Measurements from ENCODE around the gene GPR152.
"Not testable (repeated sequence)": the region's sequence is repeated elsewhere in the genome, so short reads cannot be mapped to it uniquely, and the experiment has no call there.

Gene GPR152

DNA sequence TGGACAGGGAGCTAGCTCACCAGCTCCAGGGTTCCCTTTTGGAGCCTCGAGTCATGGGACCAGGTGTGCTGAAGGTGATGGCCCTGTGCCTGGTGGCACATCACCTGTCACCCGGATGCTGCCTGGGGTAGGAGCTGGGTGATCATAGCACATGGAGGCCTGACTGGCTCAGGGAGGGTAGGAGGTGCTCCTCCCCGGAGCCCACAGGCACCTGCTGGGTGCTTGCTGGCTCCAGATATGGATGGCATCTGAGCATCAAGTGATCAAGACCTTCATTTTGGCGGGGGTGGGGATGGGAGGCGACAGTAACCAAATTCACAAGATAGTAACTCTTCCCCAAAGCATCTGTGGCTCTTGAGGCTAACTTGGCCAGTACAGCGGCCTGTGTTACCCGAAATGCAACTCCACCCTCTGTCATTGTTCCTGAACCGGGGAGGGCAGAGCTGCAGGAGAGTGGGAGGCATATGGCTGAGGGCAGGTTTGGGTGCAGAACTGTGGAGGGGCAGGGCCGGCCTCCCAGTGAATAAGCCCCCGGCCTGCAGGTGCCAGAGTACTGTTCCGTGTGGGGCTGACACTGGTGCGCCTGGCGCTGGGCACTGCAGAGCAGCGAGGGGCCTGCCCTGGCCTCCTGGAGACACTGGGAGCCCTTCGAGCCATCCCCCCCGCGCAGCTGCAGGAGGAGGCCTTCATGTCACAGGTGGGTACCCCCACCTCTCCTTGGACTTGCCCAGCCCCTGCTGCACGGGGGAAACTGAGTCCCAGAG is 43.9 kb downstream of the GPR152 start:
- DNase-seq = no peak

DNA sequence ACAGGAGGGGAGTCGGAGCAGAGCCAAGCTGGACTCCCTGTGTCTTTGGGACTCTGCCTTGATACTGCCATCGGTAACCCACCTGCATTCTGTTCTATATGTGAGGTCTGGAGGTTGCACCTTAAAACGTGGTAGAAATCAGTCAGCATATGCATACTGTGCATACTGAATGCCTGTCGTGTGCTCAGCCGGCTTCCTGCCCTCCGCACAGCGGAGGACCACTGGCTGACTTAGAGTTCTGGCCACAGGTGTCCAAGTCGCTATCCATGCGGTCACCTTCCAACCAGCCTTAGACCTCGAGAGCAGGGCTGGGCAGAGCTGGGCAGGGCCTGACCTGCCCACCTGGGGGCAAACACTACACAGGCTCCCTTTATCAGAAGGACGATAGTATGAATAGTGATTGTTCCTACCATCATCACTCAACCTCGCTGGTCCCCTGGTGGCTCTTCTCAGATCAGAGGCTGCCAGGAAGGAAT is 44.8 kb downstream of the GPR152 start:
- no peak for DNase-seq

DNA sequence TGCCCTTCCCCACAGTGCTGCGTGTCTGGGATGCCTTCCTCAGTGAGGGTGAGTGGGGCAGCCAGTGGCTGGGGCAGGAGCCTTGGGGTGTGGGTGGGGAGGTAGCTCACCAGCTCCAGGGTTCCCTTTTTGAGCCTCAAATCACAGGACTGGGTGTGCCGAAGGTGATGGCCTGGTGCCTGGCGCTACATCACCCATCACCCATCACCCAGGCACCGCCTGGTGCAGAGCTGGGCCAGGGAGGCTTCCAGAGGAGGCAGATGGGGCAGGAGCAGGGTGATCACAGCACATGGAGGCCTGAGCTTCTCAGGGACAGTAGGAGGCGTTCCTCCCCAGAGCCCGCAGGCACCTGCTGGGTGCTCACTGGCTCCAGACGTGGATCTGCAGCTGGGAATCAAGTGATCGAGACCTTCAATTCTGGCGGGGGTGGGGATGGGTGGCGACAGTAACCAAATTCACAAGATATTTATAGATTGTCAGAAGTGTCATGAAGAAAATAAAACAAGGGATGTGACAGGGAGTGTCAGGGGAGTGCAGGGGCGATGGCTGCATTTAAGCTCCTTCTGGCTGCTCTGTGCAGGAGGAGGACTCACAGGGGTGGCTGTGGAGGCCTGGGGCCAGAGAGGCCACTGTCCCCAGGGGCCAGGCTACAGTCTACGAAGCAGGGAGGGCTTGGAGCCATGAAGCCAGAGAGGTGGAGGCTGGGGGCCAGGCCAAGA is 45.4 kb downstream of the GPR152 start:
- DNase-seq = no peak

DNA sequence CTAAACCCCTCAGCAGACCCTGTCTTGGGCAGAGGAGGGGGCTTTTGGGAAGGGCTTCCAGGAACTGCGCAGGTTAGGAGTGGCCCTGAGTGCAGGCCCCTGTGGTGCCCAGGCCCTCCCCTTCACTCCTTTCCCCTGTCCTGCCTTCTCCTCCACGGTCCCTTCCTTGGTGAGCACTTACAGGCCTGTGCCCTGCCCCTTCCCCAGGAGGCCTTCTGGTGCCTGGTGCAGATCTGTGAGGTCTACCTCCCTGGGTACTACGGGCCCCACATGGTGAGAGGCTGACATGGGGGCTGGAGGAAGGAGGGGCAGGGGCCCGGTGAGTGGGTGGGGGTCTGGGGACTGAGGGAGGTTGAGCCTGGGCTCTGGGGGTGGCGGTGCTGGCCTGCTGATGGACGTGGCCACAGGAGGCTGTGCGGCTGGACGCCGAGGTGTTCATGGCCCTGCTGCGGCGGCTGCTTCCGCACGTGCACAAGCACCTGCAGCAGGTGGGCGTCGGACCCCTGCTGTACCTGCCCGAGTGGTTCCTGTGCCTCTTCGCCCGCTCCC is 46.0 kb downstream of the GPR152 start:
- DNase-seq = no peak

DNA sequence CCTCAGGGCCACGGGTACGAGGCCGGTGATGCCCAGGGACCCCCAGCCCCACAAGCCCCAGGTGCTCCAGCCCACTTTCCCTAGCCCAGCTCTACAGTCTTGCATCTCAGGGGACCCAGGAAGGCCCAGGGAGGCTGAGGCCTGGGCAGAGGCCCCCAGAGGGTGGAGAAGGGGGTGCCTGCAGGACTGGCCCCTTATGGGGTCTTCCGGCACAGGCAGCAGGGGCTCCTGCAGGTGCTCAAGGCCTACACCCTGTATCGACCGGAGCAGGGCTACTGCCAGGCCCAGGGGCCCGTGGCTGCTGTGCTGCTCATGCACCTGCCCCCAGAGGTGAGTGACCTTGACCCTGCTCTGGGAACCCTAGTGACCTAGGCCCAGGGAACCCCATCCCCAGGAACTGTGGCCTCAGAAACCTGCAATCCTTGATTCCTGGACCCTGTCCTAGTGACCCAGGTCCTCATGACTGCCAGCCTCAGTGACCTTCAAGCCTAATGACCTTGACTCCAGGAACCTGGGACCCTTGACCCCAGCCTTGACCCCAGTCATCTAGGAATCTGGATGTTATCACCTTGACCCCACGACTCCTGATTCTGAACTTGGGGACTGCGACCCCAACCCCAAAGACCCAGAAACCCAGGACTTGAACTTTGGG is 46.7 kb downstream of the GPR152 start:
- DNase-seq = no peak

DNA sequence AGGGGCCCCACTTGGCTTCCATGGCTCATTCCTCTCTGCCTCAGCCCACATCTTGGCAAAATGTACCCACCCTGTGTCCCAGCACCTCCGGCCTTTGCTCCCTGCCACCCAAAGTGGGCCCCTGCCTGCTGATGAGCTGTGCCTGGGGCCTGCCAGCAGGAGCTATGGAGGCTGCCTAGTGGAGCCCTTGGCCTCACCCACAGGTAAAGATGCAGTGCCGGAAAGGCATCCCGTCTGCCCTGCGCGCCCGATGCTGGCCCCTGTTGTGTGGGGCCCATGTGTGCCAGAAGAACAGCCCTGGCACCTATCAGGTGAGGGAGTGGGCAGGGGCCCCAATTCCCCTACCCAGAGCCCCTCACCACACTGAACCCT is 47.3 kb downstream of the GPR152 start:
- no peak for DNase-seq

DNA sequence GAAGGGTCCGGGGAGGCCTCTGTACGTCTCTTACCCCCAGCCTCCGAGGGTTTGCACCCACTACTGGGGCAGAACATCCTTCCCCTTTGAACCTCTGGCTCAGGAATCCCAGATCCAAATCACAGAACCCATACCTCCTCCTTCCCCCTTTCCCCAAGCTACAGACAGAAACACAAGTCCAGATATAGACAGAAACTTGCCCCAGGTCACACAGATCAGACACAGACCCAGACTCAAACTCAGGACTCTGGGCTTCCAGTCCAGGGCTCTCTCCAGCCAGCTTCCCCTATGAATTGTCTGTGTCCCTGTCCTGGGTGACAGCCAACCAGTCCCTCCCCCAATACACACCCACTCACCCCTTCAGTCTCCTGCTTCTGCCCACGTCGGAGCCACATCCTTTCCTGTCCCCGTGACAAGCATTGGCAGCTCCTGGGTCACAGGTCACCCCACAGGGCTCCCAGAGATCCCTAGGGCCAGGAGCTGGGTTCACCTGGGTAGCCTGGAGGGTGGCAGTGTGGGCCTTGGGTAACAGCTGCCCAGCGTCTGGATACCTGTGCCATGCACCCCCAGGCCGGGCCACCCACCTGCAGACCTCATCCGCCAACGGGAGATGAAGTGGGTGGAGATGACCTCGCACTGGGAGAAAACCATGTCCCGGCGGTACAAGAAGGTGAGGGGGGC is 47.9 kb downstream of the GPR152 start:
- no peak for DNase-seq

GRCh38 chr11:67403085-67403484 is 49.4 kb downstream of the GPR152 start:
- DNase-seq = not testable (repeated sequence)

GRCh38 chr11:67402192-67402839 is 50.2 kb downstream of the GPR152 start:
- DNase-seq = not testable (repeated sequence)

DNA sequence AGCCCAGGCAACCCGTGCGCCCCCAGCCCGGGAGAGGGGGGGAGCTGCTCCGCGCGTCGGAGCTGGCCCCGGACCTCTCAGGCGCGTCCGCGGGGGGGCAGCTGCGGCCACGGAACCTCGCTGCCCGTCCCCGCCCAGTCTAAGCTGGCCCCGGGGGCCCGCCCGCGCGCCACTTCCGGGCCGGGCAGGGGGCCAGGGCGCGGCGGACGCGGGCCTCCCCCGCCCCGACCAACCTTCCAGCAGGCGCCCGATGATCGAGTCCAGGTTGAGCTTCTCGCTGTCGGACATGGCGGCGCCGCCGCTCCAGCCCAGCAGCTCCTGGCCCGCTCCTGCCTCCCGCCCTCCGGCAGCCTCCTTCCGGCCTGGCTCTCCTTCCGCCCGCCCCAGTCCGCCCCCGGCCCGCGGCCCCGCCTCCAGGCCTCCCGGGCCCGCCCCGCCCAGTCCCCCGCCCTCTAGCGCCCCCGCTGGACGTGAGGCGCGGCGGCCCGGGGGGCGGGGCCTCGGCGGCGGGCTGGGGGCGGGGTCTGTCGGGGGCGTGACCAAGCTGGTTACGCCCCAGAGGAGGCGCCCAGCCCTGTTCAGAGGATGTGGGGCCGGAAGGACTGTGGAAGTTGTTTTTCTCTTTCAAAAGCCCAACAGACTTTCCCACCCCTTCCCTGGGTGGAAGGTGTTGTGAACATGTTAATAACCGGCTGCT is 50.9 kb downstream of the GPR152 start, which contains the start of gene PPP1CA:
PPP1CA (minus strand) TSS at position 364 of the 697 bp plus-strand sequence; CDS start at position 288, 76 bp downstream.
- peak; percentile 87 for DNase-seq

Data from NK-92 treated with Interleukin-12 subunit alpha and Interleukin-12 subunit beta, amount 100 ng/mL, for 24 hours (cell line).